GM18868 (cell line): ENCODE measurements around the gene NCMAP.

Experiments used
- ATAC-seq: cut with Tn5 transposase; IDR thresholded peaks from one replicate; pipeline ENCODE4 v1.9.1; 2021; ENCODE audit warnings: mild to moderate bottlenecking, moderate library complexity; ENCODE audit not compliant: unreplicated experiment

The NCMAP gene

GRCh38 chr1:24620678-24621077 lies 64.8 kb downstream of the NCMAP start:
- ATAC-seq, result no peak

- ATAC-seq, result no peak
These were observed 65.2 kb downstream of the NCMAP start for GRCh38 chr1:24621121-24621520.

GRCh38 chr1:24622218-24622617 lies 66.3 kb downstream of the NCMAP start:
- ATAC-seq, result no peak

- no peak for ATAC-seq
These were observed 76.9 kb downstream of the NCMAP start for GRCh38 chr1:24632832-24633175.

- ATAC-seq, result no peak
These were observed 79.4 kb downstream of the NCMAP start for GRCh38 chr1:24635195-24635843.

GRCh38 chr1:24636661-24637357 lies 80.9 kb downstream of the NCMAP start:
- ATAC-seq, result no peak

GRCh38 chr1:24639094-24639493 lies 83.2 kb downstream of the NCMAP start:
- no peak for ATAC-seq

GRCh38 chr1:24639881-24640280 lies 84.0 kb downstream of the NCMAP start:
- ATAC-seq, result no peak

GRCh38 chr1:24640288-24640687 lies 84.4 kb downstream of the NCMAP start:
- no peak for ATAC-seq

- ATAC-seq, result no peak
These were observed 85.8 kb downstream of the NCMAP start for GRCh38 chr1:24641646-24642151.

GRCh38 chr1:24642481-24643362 lies 86.8 kb downstream of the NCMAP start, which contains the start of gene SRRM1:
Gene SRRM1, plus strand, starts transcription at chr1:24643302. Its CDS starts 25 bp downstream, at chr1:24643327.
- ATAC-seq, result peak; percentile 85

- ATAC-seq, result peak; percentile 16
These were observed 87.6 kb downstream of the NCMAP start for GRCh38 chr1:24643363-24644099.

GRCh38 chr1:24644100-24644384 lies 88.2 kb downstream of the NCMAP start:
- ATAC-seq, result no peak

- no peak for ATAC-seq
These were observed 93.0 kb downstream of the NCMAP start for GRCh38 chr1:24648919-24649318.

GRCh38 chr1:24652382-24652781 lies 96.5 kb downstream of the NCMAP start:
- no peak for ATAC-seq

- no peak for ATAC-seq
These were observed 98.1 kb downstream of the NCMAP start for GRCh38 chr1:24654010-24654409.

- ATAC-seq, result no peak
These were observed 100.2 kb downstream of the NCMAP start for GRCh38 chr1:24656046-24656445.

GRCh38 chr1:24657781-24658180 lies 101.9 kb downstream of the NCMAP start:
- no peak for ATAC-seq
